GM12873 (cell line): ENCODE results near the gene RBM38.

Experiments used
- CTCF ChIP-seq: IDR thresholded peaks from 2 replicates; pipeline ENCODE4 v1.5.1; 2012; ENCODE audit warnings: low read depth, mild to moderate bottlenecking, moderate library complexity, low read length, control low read depth; ENCODE audit not compliant: insufficient read depth; ENCODE audit errors: missing control alignments

Gene RBM38

GRCh38 chr20:57372157-57372556 lies 19.0 kb upstream of the RBM38 start:
- no peak for TF ChIP-seq CTCF

GRCh38 chr20:57372581-57373350 lies 18.4 kb upstream of the RBM38 start:
- no peak for TF ChIP-seq CTCF

- no peak for TF ChIP-seq CTCF
Measured at GRCh38 chr20:57374343-57374930, 16.8 kb upstream of the RBM38 start.

- TF ChIP-seq CTCF = no peak
Measured at GRCh38 chr20:57374931-57375651, 16.1 kb upstream of the RBM38 start.

GRCh38 chr20:57375652-57376230 lies 15.5 kb upstream of the RBM38 start:
- TF ChIP-seq CTCF = no peak

GRCh38 chr20:57377350-57377749 lies 13.8 kb upstream of the RBM38 start:
- TF ChIP-seq CTCF = no peak

- no peak for TF ChIP-seq CTCF
Measured at GRCh38 chr20:57378107-57378506, 13.1 kb upstream of the RBM38 start.
